GM19397 (cell line): ENCODE measurements around the gene FAM219A.
"Not testable (repeated sequence)": the region's sequence is repeated elsewhere in the genome, so short reads cannot be mapped to it uniquely, and the experiment has no call there.

ENCODE experiments used
- ATAC-seq: cut with Tn5 transposase; IDR thresholded peaks from one replicate; pipeline ENCODE4 v1.9.1; 2021; ENCODE audit warnings: mild to moderate bottlenecking, moderate library complexity; ENCODE audit not compliant: unreplicated experiment

Gene FAM219A

DNA sequence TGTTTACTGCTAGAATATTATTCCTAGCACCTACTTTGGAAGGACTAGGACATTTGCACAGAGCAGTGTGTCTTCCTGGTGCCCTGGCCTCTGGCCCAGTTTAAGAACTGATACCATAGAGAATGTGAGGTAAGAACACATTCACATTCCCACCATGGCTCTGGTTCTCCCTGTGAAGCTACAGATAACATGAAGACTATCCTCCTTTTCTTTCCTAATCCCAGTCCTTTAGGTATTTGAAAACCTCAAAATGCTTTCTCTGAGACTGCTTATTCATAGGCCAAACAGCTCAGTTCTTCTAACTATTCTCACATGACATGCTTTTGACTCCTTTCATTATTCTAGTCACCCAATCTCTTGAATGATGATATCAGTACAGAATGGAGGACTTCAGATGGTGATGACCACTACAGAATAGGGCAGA lies 11.9 kb downstream of the FAM219A start:
- ATAC-seq: no peak

DNA sequence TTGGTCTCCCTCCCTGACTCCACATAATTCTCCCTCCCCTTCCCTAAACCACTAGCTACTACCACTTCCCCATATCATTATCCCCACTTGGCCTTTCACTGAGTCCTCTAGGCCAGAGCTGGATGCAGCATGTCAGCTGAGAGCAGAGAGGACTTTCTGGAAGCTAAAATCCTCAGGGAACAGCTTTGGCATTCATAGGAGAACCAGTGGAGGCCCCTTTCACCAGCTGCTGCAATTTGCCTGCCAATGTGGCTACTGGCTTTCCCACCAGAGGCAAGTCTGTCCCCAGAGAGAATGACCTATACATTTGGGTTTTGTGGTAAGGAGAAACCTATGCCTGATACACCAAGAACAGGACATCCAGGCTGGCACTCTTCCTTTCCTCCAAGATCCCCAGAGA lies 14.4 kb downstream of the FAM219A start:
- ATAC-seq: no peak

DNA sequence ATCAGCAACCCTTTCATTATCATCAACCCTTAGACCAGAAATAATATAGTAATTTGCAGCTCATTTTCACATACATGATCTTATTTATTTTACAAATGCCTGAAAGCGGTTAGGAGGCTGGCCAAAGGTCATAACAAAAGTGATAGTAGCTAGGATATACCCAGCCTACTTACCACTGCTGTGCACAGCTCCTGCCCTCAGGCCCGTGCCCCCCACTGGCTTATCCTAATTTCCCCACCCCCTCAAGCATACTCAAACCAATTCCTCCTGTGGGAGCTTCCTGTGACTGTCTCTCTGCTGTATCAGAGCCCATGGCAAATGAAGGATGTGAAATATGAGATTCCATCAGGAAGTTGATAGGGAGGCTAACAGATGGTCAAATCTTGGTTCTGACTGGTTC lies 14.8 kb downstream of the FAM219A start:
- ATAC-seq: no peak

DNA sequence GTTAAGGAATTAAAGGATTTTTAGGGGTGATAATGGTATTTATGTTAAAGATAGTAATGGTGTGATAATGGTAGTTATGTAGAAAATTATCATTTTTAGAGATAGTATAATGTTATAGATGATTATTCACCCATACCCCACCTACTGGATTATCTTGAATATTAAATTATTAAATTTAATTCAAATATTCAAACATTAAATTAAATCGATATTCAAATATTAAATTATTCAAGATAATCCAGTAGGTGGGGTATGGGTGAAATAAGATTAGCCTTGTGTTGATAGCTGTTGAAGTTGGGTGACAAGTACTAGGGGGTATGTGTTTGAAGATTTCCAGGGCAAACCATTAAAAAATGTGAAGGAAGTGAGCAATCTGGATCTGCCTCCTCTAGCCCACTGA lies 15.6 kb downstream of the FAM219A start:
- ATAC-seq: no peak

GRCh38 chr9:34440017-34440416 lies 18.4 kb downstream of the FAM219A start:
- no peak for ATAC-seq

DNA sequence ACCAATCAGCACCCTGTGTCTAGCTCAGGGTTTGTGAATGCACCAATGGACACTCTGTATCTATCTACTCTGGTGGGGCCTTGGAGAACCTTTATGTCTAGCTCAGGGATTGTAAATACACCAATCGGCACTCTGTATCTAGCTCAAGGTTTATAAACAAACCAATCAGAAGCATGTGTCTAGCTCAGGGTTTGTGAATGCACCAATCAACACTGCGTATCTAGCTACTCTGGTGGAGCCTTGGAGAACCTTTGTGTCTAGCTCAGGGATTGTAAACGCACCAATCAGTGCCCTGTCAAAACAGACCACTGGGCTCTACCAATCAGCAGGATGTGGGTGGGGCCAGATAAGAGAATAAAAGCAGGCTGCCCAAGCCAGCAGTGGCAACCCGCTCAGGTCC lies 19.9 kb downstream of the FAM219A start:
- ATAC-seq: not testable (repeated sequence)

GRCh38 chr9:34437926-34438307 lies 20.5 kb downstream of the FAM219A start:
- ATAC-seq: not testable (repeated sequence)

GRCh38 chr9:34437006-34437925 lies 21.1 kb downstream of the FAM219A start:
- ATAC-seq: no peak

DNA sequence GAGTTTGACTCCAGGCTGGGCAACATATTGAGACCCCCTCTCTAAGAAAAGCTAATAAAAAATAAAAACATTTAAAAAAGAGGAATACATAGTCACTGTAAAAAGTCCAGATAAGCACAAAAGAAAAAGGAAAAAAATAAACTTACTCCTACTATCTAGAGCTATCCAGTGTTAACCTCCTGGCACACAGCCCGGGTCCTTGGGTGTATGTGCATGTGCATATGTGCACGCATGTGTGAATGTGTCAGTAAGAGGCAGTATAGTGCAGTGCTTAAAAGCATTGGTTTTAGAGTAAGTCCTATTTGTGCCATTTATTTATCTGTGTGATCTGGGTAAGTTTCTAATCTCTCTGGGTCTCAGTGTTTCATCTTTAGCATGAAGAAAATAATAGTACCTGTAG lies 26.7 kb downstream of the FAM219A start:
- no peak for ATAC-seq

GRCh38 chr9:34430843-34431437 lies 27.4 kb downstream of the FAM219A start:
- ATAC-seq: no peak

DNA sequence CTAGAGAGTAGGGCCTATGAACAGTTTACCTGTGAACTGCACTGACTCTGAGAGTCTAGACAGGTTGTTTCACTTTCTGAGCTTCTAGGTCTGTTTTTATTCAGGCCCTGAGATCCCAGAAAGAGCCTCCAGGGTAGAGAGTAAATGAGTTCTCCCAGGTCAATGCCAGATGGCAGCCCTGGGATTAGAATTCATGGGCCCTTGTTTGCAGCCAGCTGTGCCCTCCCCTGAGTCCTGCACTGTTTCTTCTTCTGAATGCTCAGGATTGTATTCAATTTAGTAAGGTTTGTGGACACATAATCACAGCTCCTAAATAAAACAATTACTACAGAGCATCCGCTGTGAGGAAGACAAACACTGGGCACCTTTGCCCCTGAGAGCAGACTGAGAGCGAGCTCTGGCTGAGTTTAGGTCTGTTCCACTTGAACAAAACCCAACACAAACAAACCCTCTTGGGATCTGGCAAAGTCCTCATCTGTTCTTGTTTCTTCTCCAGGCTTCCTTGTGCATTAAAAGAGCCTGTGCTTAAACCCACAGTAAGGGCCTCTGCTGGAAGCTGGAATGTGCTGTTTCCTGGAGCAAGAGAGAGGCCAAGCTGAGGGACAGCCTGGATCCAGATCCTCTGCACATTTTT lies 29.9 kb downstream of the FAM219A start:
- ATAC-seq: no peak

DNA sequence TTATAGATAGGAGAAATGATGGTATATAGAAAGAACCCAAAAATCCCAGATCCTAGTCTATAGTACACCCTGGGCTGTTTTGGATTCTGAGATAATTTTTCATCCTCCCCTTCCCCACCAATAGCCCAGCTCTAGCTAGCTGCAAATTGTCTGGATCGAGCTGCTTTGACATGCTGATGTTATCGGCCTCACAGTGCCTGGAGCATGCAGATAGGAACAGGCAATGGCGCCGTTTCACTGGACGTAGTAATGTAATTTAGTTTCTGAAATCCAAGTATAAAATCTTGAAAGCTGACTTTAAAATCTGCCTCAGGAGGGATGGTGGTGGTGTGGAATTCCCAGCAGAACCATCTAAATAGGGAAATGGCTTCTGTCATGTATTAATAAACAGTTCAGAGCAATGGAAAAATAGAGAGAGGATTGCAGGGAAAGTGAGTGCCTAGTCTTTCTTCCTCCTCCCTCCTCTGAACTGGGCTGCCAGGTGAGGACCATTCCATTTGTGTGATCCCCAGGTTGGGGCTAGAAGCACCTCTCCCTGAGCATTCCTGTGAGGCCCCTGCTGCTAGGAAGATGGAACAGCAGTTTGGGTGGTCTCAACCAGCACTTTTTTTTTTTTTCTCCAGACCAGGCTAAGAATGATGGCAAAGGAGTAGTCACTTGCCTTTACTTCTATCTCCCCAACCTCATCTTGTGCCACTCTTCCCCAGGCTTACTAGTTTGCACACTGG lies 31.9 kb downstream of the FAM219A start:
- ATAC-seq: no peak

DNA sequence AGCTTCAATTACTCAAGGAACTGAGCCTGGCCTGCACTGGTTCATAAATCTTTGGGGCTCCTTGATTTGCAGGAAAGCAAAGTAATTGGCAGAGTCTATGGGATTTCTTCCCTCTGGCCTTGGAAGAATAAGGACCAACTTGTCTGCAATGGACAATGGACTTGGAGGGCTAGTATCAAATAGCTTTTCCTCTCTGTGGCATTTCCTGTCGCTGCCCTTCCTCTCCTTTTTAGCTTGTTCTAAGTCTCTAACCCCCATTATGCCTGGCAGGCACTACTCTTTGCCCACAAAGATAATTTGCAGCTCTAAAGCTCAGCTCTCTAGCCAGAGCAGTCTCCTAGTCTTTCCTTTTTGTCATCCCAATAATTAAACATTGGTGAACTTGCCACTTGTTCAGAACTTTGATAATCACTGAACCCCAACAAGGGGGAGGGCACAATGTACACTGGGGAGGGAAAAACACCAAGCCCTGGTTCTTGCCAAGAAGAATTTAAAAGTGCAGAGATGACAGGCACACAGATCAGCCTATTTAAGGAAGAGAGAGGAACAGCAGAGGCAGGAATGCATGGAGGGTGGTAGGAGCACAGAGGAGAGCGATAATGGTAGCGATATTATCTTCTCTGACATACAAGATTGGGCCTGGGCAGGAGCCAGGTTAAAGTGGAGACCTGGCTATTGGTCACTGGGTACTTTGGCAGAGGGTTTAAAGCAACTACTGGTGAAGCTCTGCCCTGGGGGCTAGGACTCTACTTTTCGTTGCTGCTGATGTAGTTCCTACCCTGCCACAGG lies 38.5 kb downstream of the FAM219A start:
- ATAC-seq: no peak

- no peak for ATAC-seq
Observed at GRCh38 chr9:34417734-34418133, 40.6 kb downstream of the FAM219A start.

GRCh38 chr9:34413231-34413852 lies 45.0 kb downstream of the FAM219A start:
- ATAC-seq: no peak

GRCh38 chr9:34412336-34412735 lies 46.0 kb downstream of the FAM219A start:
- no peak for ATAC-seq

GRCh38 chr9:34409154-34409553 lies 49.2 kb downstream of the FAM219A start:
- ATAC-seq: no peak

DNA sequence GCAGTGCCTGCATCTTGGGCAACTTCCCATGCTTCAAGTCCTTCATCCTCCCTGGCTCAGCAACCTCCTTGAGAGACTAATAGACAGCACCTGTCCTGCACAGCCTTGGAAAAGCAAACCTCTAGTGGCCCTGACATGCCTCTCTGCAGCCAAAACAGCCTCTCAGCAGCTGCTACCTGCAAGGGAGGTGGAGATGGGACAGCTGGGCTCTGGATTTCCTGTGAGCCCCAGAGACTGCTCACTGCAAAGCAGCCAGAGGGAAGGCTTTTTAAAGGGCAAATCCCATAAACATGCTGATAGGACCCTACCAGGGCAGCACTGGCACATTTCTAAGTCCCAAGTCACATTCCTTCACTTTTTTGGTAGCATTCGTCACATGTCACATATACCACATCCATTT lies 50.2 kb downstream of the FAM219A start:
- no peak for ATAC-seq

GRCh38 chr9:34406219-34406618 lies 52.2 kb downstream of the FAM219A start:
- ATAC-seq: no peak

DNA sequence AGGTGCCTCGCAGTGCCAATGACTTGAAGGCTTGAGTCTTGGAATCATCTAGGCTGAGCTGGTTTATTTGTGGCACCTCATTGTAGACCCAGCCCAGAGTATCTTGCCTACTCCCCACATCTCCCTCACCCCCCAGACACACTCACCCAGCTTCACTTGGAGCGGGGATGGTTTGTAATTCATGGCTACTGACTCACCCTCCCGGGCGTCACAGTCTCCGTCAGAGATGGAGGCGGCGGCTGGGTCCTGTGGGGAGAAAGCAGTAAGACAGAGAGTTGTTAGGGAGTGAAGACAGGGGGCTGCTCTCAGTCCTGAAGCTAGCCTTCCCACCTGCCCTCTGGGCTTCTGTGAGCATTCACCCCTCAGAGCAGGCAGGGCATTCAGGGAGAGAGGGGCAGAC lies 52.7 kb downstream of the FAM219A start:
- no peak for ATAC-seq
